ENCODE data around the gene SNRPF. TPM values are rescaled to one million over a fixed set of nuclear protein-coding genes. Genes with fewer than 3 reads are reported as not detected.
A peak's percentile ranks its signal among the peaks of the same experiment; 100 is the strongest.
"Not testable (repeated sequence)": the region's sequence is repeated elsewhere in the genome, so short reads cannot be mapped to it uniquely, and the experiment has no call there.

The SNRPF gene
- total RNA-seq, 1 experiment from 2014 or later: 71.4 TPM

DNA sequence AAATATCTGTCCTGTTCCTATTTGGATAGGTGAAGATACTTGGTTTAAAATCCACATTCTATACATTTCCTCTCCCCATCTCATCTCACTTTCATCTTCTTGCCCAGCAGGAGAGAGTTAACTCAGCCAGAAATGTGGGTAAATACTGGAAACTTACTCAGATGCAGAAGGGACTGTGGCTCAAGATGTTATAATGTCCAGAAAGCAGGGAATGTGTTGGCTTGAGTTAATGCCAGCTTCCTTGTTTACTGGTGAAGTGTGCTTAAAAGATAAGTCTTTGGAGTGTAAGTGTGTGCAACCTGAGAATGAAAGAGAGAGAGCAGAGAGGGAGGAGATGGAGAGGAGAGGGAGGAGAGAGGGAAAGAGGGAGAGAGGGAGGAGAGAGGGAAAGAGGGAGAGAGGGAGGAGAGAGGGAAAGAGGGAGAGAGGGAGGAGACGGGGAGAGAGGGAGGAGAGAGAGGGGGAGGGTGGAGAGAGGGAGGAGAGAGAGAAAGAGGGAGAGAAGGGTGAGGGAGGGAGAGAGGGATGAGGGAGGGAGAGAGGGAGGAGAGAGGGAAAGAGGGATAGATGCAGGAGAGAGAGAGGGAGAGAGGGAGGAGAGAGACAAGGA, 22.0 kb upstream of the SNRPF start:
- intact Hi-C loops (cut with micrococcal nuclease; ENCODE audit: unreplicated experiment): no loop called here
- H3K4me3 ChIP-seq (ENCODE audit: low read depth, low read length, poor library complexity, severe bottlenecking): peak overlapping the region; percentile 12

DNA sequence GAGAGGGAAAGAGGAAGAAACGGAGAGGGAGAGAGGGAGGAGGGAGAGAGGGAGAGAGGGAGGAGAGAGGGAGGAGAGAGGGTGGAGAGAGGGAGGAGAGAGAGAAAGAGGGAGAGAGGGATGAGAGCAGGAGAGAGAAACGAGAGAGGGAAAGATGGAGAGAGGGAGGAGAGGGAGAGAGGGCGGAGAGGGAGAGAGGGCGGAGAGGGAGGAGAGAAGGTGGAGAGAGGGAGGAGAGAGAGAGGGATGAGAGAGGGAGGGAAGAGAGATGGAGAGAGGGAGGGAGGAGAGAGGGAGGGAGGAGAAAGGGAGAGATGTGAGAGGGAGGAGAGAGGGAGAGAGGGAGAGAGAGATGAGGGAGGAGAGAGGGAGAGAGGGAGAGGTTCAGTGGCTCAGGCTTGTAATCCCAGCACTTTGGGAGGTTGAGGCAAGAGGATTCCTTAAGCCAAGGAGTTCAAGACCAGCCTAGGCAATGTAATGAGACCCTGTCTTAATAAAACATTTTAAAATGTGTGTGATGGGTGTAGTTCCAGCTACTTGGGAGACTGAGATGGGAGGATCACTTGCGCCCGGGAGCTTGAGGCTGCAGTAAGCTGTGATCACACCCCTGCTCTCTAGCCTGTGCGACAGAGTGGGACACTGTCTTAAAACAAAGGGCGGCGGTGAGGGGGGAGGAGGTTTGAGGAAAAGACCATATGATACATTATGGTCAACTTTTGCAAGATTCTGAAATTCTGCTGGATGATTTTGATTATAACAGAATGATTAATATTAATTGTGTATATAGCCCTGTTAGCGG, 21.3 kb upstream of the SNRPF start:
- H3K4me3 ChIP-seq (ENCODE audit: low read depth, low read length, poor library complexity, severe bottlenecking): peak overlapping the region; percentile 12
- H3K9me3 ChIP-seq (ENCODE audit: low read depth, low read length, poor library complexity, severe bottlenecking): no peaks in the 10 kb centered on the region
- POLR2A ChIA-PET (ENCODE audit: low non-redundant PET): no interaction called here
- no peaks in the 10 kb centered on the region for H3K27me3 ChIP-seq (replicated peaks; ENCODE audit: insufficient read depth, low read depth, low read length, poor library complexity)
- CTCF ChIA-PET: no interaction called here
- TF ChIP-seq, protein P1, sequence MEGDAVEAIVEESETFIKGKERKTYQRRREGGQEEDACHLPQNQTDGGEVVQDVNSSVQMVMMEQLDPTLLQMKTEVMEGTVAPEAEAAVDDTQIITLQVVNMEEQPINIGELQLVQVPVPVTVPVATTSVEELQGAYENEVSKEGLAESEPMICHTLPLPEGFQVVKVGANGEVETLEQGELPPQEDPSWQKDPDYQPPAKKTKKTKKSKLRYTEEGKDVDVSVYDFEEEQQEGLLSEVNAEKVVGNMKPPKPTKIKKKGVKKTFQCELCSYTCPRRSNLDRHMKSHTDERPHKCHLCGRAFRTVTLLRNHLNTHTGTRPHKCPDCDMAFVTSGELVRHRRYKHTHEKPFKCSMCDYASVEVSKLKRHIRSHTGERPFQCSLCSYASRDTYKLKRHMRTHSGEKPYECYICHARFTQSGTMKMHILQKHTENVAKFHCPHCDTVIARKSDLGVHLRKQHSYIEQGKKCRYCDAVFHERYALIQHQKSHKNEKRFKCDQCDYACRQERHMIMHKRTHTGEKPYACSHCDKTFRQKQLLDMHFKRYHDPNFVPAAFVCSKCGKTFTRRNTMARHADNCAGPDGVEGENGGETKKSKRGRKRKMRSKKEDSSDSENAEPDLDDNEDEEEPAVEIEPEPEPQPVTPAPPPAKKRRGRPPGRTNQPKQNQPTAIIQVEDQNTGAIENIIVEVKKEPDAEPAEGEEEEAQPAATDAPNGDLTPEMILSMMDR (conservative IDR thresholded peaks at IDR 0.05; ENCODE audit: low read depth, low read length): no peak
- no peak for TF ChIP-seq EZH2 (IDR thresholded peaks at IDR 0.05; ENCODE audit: borderline replicate concordance, low read depth, low read length, poor library complexity, severe bottlenecking)
- peak overlapping the region; percentile 65 for H3K27ac ChIP-seq (ENCODE audit: low read depth, low read length, poor library complexity, severe bottlenecking)
- peaks cover 28% of the 10 kb centered on the region for H3K4me1 ChIP-seq (ENCODE audit: insufficient read depth, low read length, poor library complexity, severe bottlenecking)
- intact Hi-C loops (cut with micrococcal nuclease; ENCODE audit: unreplicated experiment): no loop called here
- DNase-seq (ENCODE audit: low spot score): peak; percentile 47
- BruUV-seq (replicated peaks): TSS peak; percentile 75
- H3K36me3 ChIP-seq (ENCODE audit: insufficient read depth, low read length, poor library complexity, severe bottlenecking): no peaks in the 10 kb centered on the region

More for the DNA sequence above, 22.0 kb upstream of the SNRPF start:
- Histone ChIP-seq H3K27ac (ENCODE audit: low read depth, low read length, poor library complexity, severe bottlenecking) (peak overlapping the region; percentile 14), H3K4me1 (ENCODE audit: insufficient read depth, low read length, poor library complexity, severe bottlenecking) (peaks cover 28% of the 10 kb centered on the region), H3K27me3 (replicated peaks; ENCODE audit: insufficient read depth, low read depth, low read length, poor library complexity) (no peaks in the 10 kb centered on the region), H3K36me3 (ENCODE audit: insufficient read depth, low read length, poor library complexity, severe bottlenecking) (no peaks in the 10 kb centered on the region), H3K9me3 (ENCODE audit: low read depth, low read length, poor library complexity, severe bottlenecking) (no peaks in the 10 kb centered on the region)
- DNase-seq (ENCODE audit: low spot score): peak; percentile 42
- CTCF ChIA-PET: no interaction called here
- no peak for TF ChIP-seq EZH2 (IDR thresholded peaks at IDR 0.05; ENCODE audit: borderline replicate concordance, low read depth, low read length, poor library complexity, severe bottlenecking)
- TF ChIP-seq, protein P1 (conservative IDR thresholded peaks at IDR 0.05; ENCODE audit: low read depth, low read length): no peak
- POLR2A ChIA-PET (ENCODE audit: low non-redundant PET): no interaction called here
- BruUV-seq (replicated peaks): no TSS peak

DNA sequence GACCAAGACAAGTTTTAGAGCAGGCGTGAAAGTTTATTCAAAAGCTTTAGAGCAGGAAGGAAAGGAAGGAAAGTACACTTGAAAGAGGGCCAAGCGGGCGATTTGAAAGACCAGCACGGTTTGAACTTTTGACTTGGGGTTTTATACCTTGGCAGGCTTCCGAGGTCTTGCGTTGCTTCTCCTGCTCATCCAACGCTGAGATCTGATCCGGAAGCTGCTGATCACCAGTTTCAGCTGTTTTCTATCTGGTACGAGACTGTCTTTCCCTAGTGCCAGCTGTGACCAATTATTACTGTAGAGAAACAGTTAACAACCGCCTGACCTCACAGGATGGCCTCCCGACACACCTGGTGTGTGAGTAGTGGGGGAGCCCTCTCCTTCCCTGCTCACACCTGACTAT, 20.6 kb upstream of the SNRPF start:
- ChIA-PET POLR2A (ENCODE audit: low non-redundant PET) (no interaction called here), CTCF (no interaction called here)
- TF ChIP-seq EZH2 (IDR thresholded peaks at IDR 0.05; ENCODE audit: borderline replicate concordance, low read depth, low read length, poor library complexity, severe bottlenecking): no peak
- TF ChIP-seq, protein P1 (conservative IDR thresholded peaks at IDR 0.05; ENCODE audit: low read depth, low read length): no peak
- Histone ChIP-seq H3K4me3 (ENCODE audit: low read depth, low read length, poor library complexity, severe bottlenecking) (peak overlapping the region; percentile 12), H3K4me1 (ENCODE audit: insufficient read depth, low read length, poor library complexity, severe bottlenecking) (peaks cover 28% of the 10 kb centered on the region), H3K36me3 (ENCODE audit: insufficient read depth, low read length, poor library complexity, severe bottlenecking) (no peaks in the 10 kb centered on the region), H3K27me3 (replicated peaks; ENCODE audit: insufficient read depth, low read depth, low read length, poor library complexity) (no peaks in the 10 kb centered on the region), H3K9me3 (ENCODE audit: low read depth, low read length, poor library complexity, severe bottlenecking) (no peaks in the 10 kb centered on the region), H3K27ac (ENCODE audit: low read depth, low read length, poor library complexity, severe bottlenecking) (peak overlapping the region; percentile 65)
- no TSS peak for BruUV-seq (replicated peaks)
- DNase-seq (ENCODE audit: low spot score): peak; percentile 89
- intact Hi-C loops (cut with micrococcal nuclease; ENCODE audit: unreplicated experiment): no loop called here

DNA sequence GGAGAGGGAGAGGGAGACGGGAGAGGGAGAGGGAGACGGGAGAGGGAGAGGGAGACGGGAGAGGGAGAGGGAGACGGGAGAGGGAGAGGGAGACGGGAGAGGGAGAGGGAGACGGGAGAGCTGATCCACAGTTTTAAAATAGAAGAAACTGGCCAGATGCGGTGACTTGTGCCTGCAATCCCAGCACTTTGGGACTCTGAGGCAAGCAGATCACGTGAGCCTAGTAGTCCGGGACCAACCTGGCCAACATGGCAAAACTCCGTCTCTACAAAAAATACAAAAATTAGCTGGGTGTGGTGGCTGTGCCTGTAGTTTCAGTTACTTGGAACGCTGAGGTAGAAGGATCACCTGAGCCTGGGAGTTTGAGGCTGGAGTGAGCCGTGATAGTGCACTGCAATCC, 16.3 kb upstream of the SNRPF start:
- CTCF ChIA-PET; H3K27me3 ChIP-seq (replicated peaks; ENCODE audit: insufficient read depth, low read depth, low read length, poor library complexity); H3K4me1 ChIP-seq (ENCODE audit: insufficient read depth, low read length, poor library complexity, severe bottlenecking); H3K4me3 ChIP-seq (ENCODE audit: low read depth, low read length, poor library complexity, severe bottlenecking); intact Hi-C loops (cut with micrococcal nuclease; ENCODE audit: unreplicated experiment); DNase-seq (ENCODE audit: low spot score); H3K27ac ChIP-seq (ENCODE audit: low read depth, low read length, poor library complexity, severe bottlenecking); H3K36me3 ChIP-seq (ENCODE audit: insufficient read depth, low read length, poor library complexity, severe bottlenecking); BruUV-seq (replicated peaks); POLR2A ChIA-PET (ENCODE audit: low non-redundant PET); H3K9me3 ChIP-seq (ENCODE audit: low read depth, low read length, poor library complexity, severe bottlenecking): not testable (repeated sequence)

Measured in A673 (cell line).